Measurements from ENCODE around the gene ZNF17.

DNA sequence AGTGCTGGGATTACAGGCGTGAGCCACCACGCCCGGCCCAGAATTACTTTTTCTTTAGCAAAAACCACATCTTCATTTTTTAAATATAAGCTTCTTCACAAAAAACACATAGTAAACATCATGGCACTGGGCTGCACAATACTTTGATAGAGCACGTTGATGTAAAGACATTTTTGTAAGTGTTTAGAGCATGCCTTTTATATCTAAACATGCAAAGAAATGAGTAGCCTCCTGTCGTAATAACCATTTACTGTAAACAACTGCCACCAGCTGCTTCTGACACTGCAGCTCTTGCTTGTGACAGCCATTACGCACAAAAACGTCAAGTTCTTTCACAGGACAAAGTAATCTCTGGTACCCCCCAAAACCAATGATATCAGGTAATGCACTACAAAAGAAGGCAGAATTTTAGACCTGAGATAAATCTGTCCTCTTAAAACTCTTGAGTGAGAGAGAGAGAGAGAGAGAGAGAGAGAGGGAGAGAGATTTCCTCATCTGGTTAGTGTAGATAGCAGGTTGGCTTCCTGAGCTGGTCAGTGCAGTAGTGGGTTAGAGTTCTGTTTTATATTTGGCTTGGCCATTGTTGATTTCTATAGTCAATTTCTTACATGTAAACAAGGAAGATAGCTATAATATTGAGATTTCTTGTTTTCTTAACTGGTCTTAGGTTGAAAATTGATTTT is 28.0 kb upstream of the ZNF17 start:
- no peak for TF ChIP-seq POLR2A (IDR thresholded peaks at IDR 0.05)
- TF ChIP-seq, protein P1, sequence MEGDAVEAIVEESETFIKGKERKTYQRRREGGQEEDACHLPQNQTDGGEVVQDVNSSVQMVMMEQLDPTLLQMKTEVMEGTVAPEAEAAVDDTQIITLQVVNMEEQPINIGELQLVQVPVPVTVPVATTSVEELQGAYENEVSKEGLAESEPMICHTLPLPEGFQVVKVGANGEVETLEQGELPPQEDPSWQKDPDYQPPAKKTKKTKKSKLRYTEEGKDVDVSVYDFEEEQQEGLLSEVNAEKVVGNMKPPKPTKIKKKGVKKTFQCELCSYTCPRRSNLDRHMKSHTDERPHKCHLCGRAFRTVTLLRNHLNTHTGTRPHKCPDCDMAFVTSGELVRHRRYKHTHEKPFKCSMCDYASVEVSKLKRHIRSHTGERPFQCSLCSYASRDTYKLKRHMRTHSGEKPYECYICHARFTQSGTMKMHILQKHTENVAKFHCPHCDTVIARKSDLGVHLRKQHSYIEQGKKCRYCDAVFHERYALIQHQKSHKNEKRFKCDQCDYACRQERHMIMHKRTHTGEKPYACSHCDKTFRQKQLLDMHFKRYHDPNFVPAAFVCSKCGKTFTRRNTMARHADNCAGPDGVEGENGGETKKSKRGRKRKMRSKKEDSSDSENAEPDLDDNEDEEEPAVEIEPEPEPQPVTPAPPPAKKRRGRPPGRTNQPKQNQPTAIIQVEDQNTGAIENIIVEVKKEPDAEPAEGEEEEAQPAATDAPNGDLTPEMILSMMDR (IDR thresholded peaks at IDR 0.05), result no peak
